ENCODE measurements around the gene ZMYM4. TPM values are rescaled to one million over a fixed set of nuclear protein-coding genes. Genes with fewer than 3 reads are reported as not detected.

ZMYM4 gene
- total and polyA plus RNA-seq, 12 donors, result 14.7 to 59.2 (median 38.7) TPM

GRCh38 chr1:35436078-35436477 lies 167.6 kb downstream of the ZMYM4 start:
- Histone ChIP-seq H3K27ac (no peak overlapping the region), H3K27me3 (no peaks in the 10 kb centered on the region), H3K9me3 (replicated peaks in 1 of 3) (no peaks in the 10 kb centered on the region), H3K4me1 (replicated peaks in 1 of 2) (no peaks in the 10 kb centered on the region), H3K36me3 (replicated peaks in 1 of 2) (peaks cover 0 to 57% of the 10 kb centered on the region in 2 donors), H3K4me3 (no peak overlapping the region)
- DNase-seq, result no peak
- intact Hi-C loops (cut with DNase I), result no loop called here
- TF ChIP-seq, protein P1, sequence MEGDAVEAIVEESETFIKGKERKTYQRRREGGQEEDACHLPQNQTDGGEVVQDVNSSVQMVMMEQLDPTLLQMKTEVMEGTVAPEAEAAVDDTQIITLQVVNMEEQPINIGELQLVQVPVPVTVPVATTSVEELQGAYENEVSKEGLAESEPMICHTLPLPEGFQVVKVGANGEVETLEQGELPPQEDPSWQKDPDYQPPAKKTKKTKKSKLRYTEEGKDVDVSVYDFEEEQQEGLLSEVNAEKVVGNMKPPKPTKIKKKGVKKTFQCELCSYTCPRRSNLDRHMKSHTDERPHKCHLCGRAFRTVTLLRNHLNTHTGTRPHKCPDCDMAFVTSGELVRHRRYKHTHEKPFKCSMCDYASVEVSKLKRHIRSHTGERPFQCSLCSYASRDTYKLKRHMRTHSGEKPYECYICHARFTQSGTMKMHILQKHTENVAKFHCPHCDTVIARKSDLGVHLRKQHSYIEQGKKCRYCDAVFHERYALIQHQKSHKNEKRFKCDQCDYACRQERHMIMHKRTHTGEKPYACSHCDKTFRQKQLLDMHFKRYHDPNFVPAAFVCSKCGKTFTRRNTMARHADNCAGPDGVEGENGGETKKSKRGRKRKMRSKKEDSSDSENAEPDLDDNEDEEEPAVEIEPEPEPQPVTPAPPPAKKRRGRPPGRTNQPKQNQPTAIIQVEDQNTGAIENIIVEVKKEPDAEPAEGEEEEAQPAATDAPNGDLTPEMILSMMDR (IDR thresholded peaks at IDR 0.05), result no peak
- TF ChIP-seq POLR2A (IDR thresholded peaks at IDR 0.05), result no peak
- WGBS, 4 donors, result 85 to 96% (median 95%) methylated on average over 5 to 10 of the region's 10 CpGs

- Histone ChIP-seq H3K27ac (no peak overlapping the region), H3K4me1 (replicated peaks in 1 of 2) (no peaks in the 10 kb centered on the region), H3K36me3 (replicated peaks in 1 of 2) (peaks cover 0 to 63% of the 10 kb centered on the region in 2 donors), H3K9me3 (replicated peaks in 1 of 3) (no peaks in the 10 kb centered on the region), H3K27me3 (no peaks in the 10 kb centered on the region), H3K4me3 (no peak overlapping the region)
- no peak for TF ChIP-seq POLR2A (IDR thresholded peaks at IDR 0.05)
- TF ChIP-seq, protein P1 (IDR thresholded peaks at IDR 0.05), result no peak
- DNase-seq, result no peak
- intact Hi-C loops (cut with DNase I), result no loop called here
- WGBS, 4 donors, result 94 to 97% (median 96%) methylated on average over 9 of the region's 9 CpGs
Observed at GRCh38 chr1:35437200-35437599, 168.7 kb downstream of the ZMYM4 start.

GRCh38 chr1:35439626-35440025 lies 171.1 kb downstream of the ZMYM4 start:
- no peak overlapping the region for H3K4me3 ChIP-seq
- no peak overlapping the region for H3K27ac ChIP-seq
- H3K9me3 ChIP-seq (replicated peaks in 1 of 3), result no peaks in the 10 kb centered on the region
- H3K4me1 ChIP-seq (replicated peaks in 1 of 2), result no peaks in the 10 kb centered on the region
- 53 to 100% (median 99%) methylated on average over 1 of the region's 1 CpG for WGBS, 4 donors
- H3K27me3 ChIP-seq, result no peaks in the 10 kb centered on the region
- TF ChIP-seq, protein P1 (IDR thresholded peaks at IDR 0.05), result no peak
- no peak for TF ChIP-seq POLR2A (IDR thresholded peaks at IDR 0.05)
- intact Hi-C loops (cut with DNase I), result loop anchor here in 1 of 2 donors (10.0 kb wide), 1 partner anchor 335 kb away; no protein-coding TSS in a partner anchor
- peaks cover 0 to 78% of the 10 kb centered on the region in 2 donors for H3K36me3 ChIP-seq (replicated peaks in 1 of 2)
- no peak for DNase-seq

GRCh38 chr1:35441926-35442579 lies 173.5 kb downstream of the ZMYM4 start:
- Histone ChIP-seq H3K4me3 (no peak overlapping the region), H3K36me3 (replicated peaks in 1 of 2) (peaks cover 0 to 54% of the 10 kb centered on the region in 2 donors), H3K4me1 (replicated peaks in 1 of 2) (no peaks in the 10 kb centered on the region), H3K9me3 (replicated peaks in 1 of 3) (no peaks in the 10 kb centered on the region), H3K27me3 (no peaks in the 10 kb centered on the region), H3K27ac (no peak overlapping the region)
- intact Hi-C loops (cut with DNase I), result loop anchor here in 1 of 2 donors (10.0 kb wide), 1 partner anchor 333 kb away; no protein-coding TSS in a partner anchor
- TF ChIP-seq, protein P1 (IDR thresholded peaks at IDR 0.05), result no peak
- no peak for TF ChIP-seq POLR2A (IDR thresholded peaks at IDR 0.05)
- DNase-seq, result peak in 1 of 7 donors; percentile 14
- WGBS, 4 donors, result 81 to 88% (median 84%) methylated on average over 8 of the region's 8 CpGs

All from adrenal gland (tissue), 12 donors.